ENCODE results near the gene PGM2L1. TPM values are rescaled to one million over a fixed set of nuclear protein-coding genes. Genes with fewer than 3 reads are reported as not detected.

PGM2L1 gene
- total and polyA plus RNA-seq, 2 experiments from 2014 or later = 32.6 to 44.4 TPM

- Histone ChIP-seq H3K4me3 (no peak overlapping the region), H3K27ac (ENCODE audit: low read depth) (no peak overlapping the region), H3F3A (replicated peaks; ENCODE audit: low read depth) (no peaks in the 10 kb centered on the region), H3K4me1 (ENCODE audit: insufficient read depth) (no peaks in the 10 kb centered on the region), H3K79me2 (replicated peaks; ENCODE audit: insufficient read depth) (no peaks in the 10 kb centered on the region), H2AFZ (no peak overlapping the region), H3K9me2 (ENCODE audit: insufficient read depth) (no peaks in the 10 kb centered on the region), H3K27me3 (ENCODE audit: insufficient read depth) (peaks cover 30% of the 10 kb centered on the region), H3K36me3 (ENCODE audit: insufficient read depth) (no peaks in the 10 kb centered on the region), H3K4me2 (no peak overlapping the region; the same call in 1 of the 2 replicates), H4K20me1 (replicated peaks; ENCODE audit: insufficient read depth) (no peaks in the 10 kb centered on the region)
- ATAC-seq (no peak), DNase-seq (ENCODE audit: low spot score) (no peak)
- Mint-ChIP-seq H3K4me3 (no peak overlapping the region), H3K27ac (no peak overlapping the region), H3K9me3 (peaks cover 8% of the 10 kb centered on the region; the same call in 1 of the 3 replicates), H3K4me1 (peaks cover 8% of the 10 kb centered on the region), H3K27me3 (ENCODE audit: insufficient read depth, low read depth, poor library complexity) (peaks cover 13% of the 10 kb centered on the region), H3K36me3 (ENCODE audit: low read depth) (no peaks in the 10 kb centered on the region)
- TF ChIP-seq CREB1 (CRISPR knock-in tag; IDR thresholded peaks at IDR 0.05; ENCODE audit: low read depth) (no peak), EZH2 (IDR thresholded peaks at IDR 0.05; ENCODE audit: low read depth, unreplicated experiment) (no peak), EZH2phosphoT487 (IDR thresholded peaks at IDR 0.05; ENCODE audit: unreplicated experiment) (no peak), NANOG (IDR thresholded peaks at IDR 0.05; ENCODE audit: borderline replicate concordance) (no peak), POLR2AphosphoS5 (IDR thresholded peaks at IDR 0.05; ENCODE audit: low read depth) (no peak), STAT1 (IDR thresholded peaks at IDR 0.05; ENCODE audit: unreplicated experiment) (no peak), ZNF114 (CRISPR knock-in tag; IDR thresholded peaks at IDR 0.05) (no peak), ZNF331 (CRISPR knock-in tag; IDR thresholded peaks at IDR 0.05; ENCODE audit: low read depth) (no peak), JUNB (IDR thresholded peaks at IDR 0.05; ENCODE audit: unreplicated experiment) (no peak)
- TF ChIP-seq, protein P1, sequence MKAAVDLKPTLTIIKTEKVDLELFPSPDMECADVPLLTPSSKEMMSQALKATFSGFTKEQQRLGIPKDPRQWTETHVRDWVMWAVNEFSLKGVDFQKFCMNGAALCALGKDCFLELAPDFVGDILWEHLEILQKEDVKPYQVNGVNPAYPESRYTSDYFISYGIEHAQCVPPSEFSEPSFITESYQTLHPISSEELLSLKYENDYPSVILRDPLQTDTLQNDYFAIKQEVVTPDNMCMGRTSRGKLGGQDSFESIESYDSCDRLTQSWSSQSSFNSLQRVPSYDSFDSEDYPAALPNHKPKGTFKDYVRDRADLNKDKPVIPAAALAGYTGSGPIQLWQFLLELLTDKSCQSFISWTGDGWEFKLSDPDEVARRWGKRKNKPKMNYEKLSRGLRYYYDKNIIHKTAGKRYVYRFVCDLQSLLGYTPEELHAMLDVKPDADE (IDR thresholded peaks at IDR 0.05) = no peak
- TF ChIP-seq, protein P2, sequence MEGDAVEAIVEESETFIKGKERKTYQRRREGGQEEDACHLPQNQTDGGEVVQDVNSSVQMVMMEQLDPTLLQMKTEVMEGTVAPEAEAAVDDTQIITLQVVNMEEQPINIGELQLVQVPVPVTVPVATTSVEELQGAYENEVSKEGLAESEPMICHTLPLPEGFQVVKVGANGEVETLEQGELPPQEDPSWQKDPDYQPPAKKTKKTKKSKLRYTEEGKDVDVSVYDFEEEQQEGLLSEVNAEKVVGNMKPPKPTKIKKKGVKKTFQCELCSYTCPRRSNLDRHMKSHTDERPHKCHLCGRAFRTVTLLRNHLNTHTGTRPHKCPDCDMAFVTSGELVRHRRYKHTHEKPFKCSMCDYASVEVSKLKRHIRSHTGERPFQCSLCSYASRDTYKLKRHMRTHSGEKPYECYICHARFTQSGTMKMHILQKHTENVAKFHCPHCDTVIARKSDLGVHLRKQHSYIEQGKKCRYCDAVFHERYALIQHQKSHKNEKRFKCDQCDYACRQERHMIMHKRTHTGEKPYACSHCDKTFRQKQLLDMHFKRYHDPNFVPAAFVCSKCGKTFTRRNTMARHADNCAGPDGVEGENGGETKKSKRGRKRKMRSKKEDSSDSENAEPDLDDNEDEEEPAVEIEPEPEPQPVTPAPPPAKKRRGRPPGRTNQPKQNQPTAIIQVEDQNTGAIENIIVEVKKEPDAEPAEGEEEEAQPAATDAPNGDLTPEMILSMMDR (conservative IDR thresholded peaks at IDR 0.05; ENCODE audit: low read depth in 2 of 2) = no peak
- TF ChIP-seq, protein P3, sequence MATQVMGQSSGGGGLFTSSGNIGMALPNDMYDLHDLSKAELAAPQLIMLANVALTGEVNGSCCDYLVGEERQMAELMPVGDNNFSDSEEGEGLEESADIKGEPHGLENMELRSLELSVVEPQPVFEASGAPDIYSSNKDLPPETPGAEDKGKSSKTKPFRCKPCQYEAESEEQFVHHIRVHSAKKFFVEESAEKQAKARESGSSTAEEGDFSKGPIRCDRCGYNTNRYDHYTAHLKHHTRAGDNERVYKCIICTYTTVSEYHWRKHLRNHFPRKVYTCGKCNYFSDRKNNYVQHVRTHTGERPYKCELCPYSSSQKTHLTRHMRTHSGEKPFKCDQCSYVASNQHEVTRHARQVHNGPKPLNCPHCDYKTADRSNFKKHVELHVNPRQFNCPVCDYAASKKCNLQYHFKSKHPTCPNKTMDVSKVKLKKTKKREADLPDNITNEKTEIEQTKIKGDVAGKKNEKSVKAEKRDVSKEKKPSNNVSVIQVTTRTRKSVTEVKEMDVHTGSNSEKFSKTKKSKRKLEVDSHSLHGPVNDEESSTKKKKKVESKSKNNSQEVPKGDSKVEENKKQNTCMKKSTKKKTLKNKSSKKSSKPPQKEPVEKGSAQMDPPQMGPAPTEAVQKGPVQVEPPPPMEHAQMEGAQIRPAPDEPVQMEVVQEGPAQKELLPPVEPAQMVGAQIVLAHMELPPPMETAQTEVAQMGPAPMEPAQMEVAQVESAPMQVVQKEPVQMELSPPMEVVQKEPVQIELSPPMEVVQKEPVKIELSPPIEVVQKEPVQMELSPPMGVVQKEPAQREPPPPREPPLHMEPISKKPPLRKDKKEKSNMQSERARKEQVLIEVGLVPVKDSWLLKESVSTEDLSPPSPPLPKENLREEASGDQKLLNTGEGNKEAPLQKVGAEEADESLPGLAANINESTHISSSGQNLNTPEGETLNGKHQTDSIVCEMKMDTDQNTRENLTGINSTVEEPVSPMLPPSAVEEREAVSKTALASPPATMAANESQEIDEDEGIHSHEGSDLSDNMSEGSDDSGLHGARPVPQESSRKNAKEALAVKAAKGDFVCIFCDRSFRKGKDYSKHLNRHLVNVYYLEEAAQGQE (IDR thresholded peaks at IDR 0.05; ENCODE audit: unreplicated experiment) = no peak
- TF ChIP-seq, protein P4, sequence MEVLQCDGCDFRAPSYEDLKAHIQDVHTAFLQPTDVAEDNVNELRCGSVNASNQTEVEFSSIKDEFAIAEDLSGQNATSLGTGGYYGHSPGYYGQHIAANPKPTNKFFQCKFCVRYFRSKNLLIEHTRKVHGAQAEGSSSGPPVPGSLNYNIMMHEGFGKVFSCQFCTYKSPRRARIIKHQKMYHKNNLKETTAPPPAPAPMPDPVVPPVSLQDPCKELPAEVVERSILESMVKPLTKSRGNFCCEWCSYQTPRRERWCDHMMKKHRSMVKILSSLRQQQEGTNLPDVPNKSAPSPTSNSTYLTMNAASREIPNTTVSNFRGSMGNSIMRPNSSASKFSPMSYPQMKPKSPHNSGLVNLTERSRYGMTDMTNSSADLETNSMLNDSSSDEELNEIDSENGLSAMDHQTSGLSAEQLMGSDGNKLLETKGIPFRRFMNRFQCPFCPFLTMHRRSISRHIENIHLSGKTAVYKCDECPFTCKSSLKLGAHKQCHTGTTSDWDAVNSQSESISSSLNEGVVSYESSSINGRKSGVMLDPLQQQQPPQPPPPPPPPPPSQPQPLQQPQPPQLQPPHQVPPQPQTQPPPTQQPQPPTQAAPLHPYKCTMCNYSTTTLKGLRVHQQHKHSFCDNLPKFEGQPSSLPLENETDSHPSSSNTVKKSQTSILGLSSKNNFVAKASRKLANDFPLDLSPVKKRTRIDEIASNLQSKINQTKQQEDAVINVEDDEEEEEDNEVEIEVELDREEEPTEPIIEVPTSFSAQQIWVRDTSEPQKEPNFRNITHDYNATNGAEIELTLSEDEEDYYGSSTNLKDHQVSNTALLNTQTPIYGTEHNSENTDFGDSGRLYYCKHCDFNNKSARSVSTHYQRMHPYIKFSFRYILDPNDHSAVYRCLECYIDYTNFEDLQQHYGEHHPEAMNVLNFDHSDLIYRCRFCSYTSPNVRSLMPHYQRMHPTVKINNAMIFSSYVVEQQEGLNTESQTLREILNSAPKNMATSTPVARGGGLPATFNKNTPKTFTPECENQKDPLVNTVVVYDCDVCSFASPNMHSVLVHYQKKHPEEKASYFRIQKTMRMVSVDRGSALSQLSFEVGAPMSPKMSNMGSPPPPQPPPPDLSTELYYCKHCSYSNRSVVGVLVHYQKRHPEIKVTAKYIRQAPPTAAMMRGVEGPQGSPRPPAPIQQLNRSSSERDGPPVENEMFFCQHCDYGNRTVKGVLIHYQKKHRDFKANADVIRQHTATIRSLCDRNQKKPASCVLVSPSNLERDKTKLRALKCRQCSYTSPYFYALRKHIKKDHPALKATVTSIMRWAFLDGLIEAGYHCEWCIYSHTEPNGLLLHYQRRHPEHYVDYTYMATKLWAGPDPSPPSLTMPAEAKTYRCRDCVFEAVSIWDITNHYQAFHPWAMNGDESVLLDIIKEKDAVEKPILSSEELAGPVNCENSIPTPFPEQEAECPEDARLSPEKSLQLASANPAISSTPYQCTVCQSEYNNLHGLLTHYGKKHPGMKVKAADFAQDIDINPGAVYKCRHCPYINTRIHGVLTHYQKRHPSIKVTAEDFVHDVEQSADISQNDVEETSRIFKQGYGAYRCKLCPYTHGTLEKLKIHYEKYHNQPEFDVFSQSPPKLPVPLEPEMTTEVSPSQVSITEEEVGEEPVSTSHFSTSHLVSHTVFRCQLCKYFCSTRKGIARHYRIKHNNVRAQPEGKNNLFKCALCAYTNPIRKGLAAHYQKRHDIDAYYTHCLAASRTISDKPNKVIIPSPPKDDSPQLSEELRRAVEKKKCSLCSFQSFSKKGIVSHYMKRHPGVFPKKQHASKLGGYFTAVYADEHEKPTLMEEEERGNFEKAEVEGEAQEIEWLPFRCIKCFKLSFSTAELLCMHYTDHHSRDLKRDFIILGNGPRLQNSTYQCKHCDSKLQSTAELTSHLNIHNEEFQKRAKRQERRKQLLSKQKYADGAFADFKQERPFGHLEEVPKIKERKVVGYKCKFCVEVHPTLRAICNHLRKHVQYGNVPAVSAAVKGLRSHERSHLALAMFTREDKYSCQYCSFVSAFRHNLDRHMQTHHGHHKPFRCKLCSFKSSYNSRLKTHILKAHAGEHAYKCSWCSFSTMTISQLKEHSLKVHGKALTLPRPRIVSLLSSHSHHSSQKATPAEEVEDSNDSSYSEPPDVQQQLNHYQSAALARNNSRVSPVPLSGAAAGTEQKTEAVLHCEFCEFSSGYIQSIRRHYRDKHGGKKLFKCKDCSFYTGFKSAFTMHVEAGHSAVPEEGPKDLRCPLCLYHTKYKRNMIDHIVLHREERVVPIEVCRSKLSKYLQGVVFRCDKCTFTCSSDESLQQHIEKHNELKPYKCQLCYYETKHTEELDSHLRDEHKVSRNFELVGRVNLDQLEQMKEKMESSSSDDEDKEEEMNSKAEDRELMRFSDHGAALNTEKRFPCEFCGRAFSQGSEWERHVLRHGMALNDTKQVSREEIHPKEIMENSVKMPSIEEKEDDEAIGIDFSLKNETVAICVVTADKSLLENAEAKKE (CRISPR knock-in tag; IDR thresholded peaks at IDR 0.05) = no peak
Observed at GRCh38 chr11:74312326-74312725, 85.9 kb downstream of the PGM2L1 start.
